Caco-2 (cell line): ENCODE results near the gene VAT1L. TPM values are rescaled to one million over a fixed set of nuclear protein-coding genes. Genes with fewer than 3 reads are reported as not detected.

ENCODE experiments used
- BruUV-seq: library from RNA; stranded (reverse); fragments of 400-500 nt; replicated peaks from 2 replicates; lab custom pipeline; 2021; lab: Mats Ljungman, UMichigan
- CTCF ChIA-PET: fragments of 300-600 bp; sonication (Branson Sonifier 250); formaldehyde crosslinking; loops from one replicate; lab custom pipeline; 2022; ENCODE audit warnings: antibody characterized with exemption; lab: Charles Lee
- POLR2A ChIA-PET: fragments of 300-600 bp; sonication (Branson Sonifier 250); formaldehyde crosslinking; loops from one replicate; lab custom pipeline; 2022; ENCODE audit warnings: antibody characterized with exemption; lab: Charles Lee
- DNase-seq, 2 experiments: peaks; one replicate each; pipeline versions ENCODE4 v3.0.0 to v3.0.0-alpha.2; 2020 to 2022
- H3K27me3 ChIP-seq: replicated peaks from 2 replicates; pipeline ENCODE4 v1.6.0; 2011; ENCODE audit warnings: low read length; ENCODE audit not compliant: control insufficient read depth, insufficient read depth
- H3K36me3 ChIP-seq: 2 replicates; pipeline ENCODE4 v1.5.1; 2011; ENCODE audit warnings: low read length; ENCODE audit not compliant: control insufficient read depth, insufficient read depth
- H3K4me1 ChIP-seq: fragments of 250-450 bp; sonication (Bioruptor Pico); 2 replicates; pipeline ENCODE4 v1.5.1; 2020; ENCODE audit warnings: mild to moderate bottlenecking
- H3K4me3 ChIP-seq: 2 replicates; pipeline ENCODE4 v1.5.1; 2011; ENCODE audit warnings: low read depth, mild to moderate bottlenecking, control low read depth, low read length
- H3K9me3 ChIP-seq: fragments of 250-450 bp; sonication (Bioruptor Pico); 2 replicates; pipeline ENCODE4 v1.5.1; 2020; ENCODE audit warnings: mild to moderate bottlenecking, moderate library complexity
- H3K27ac Mint-ChIP-seq: one replicate; pipeline ENCODE4 v1.8.0; 2022; ENCODE audit warnings: mixed read lengths; ENCODE audit not compliant: unreplicated experiment
- H3K27me3 Mint-ChIP-seq: one replicate; pipeline ENCODE4 v1.8.0; 2022; ENCODE audit warnings: mixed read lengths; ENCODE audit not compliant: insufficient read depth, unreplicated experiment
- H3K36me3 Mint-ChIP-seq: one replicate; pipeline ENCODE4 v1.8.0; 2022; ENCODE audit warnings: mild to moderate bottlenecking, mixed read lengths; ENCODE audit not compliant: insufficient read depth, unreplicated experiment
- H3K4me1 Mint-ChIP-seq: one replicate; pipeline ENCODE4 v1.8.0; 2022; ENCODE audit warnings: low read depth, mixed read lengths; ENCODE audit not compliant: unreplicated experiment
- H3K4me3 Mint-ChIP-seq: one replicate; pipeline ENCODE4 v1.8.0; 2022; ENCODE audit warnings: mild to moderate bottlenecking, moderate library complexity, mixed read lengths; ENCODE audit not compliant: unreplicated experiment
- H3K9me3 Mint-ChIP-seq: one replicate; pipeline ENCODE4 v1.8.0; 2022; ENCODE audit warnings: mixed read lengths; ENCODE audit not compliant: unreplicated experiment
- CTCF ChIP-seq, 2 experiments: fragments of 200-600 bp in 1 of 2; IDR thresholded peaks; 1 replicate in 1 of 2; 2 replicates in 1 of 2; pipeline versions ENCODE4 v1.5.1 to v1.8.0; 2011 to 2022; ENCODE audit warnings: antibody characterized with exemption in 1 of 2, control low read depth in 1 of 2, inconsistent platforms in 1 of 2, low read depth in 1 of 2, low read length in 1 of 2, mild to moderate bottlenecking in 1 of 2, moderate library complexity in 1 of 2; ENCODE audit not compliant: insufficient read depth in 1 of 2, severe bottlenecking in 1 of 2, unreplicated experiment in 1 of 2
- intact Hi-C: fragments of 100-400 bp; cut with micrococcal nuclease; formaldehyde crosslinking; loops from one replicate; pipeline ENCODE4 v1.10.0; 2022; ENCODE audit not compliant: unreplicated experiment
- total RNA-seq: library from RNA; stranded (reverse); gene quantifications from 2 replicates; pipeline ENCODE4 v1.2.3, GENCODE V29; 2022

Gene VAT1L
- total RNA-seq, 1 experiment from 2014 or later = not detected

- no peaks in the 10 kb centered on the region; the same call in 1 of the 2 replicates for H3K27me3 ChIP-seq
- no peaks in the 10 kb centered on the region for H3K36me3 ChIP-seq
- H3K4me1 Mint-ChIP-seq = peaks cover 7% of the 10 kb centered on the region
- H3K4me3 ChIP-seq = no peak overlapping the region
- intact Hi-C loops = no loop called here
- H3K4me3 Mint-ChIP-seq = no peak overlapping the region
- H3K4me1 ChIP-seq = 0 out of 2 replicates have a peak, but pooled peaks cover 4% of the 10 kb centered on the region
- no peak overlapping the region for H3K27ac Mint-ChIP-seq
- H3K27me3 Mint-ChIP-seq = peaks cover 17% of the 10 kb centered on the region
- no TSS peak for BruUV-seq
- H3K9me3 Mint-ChIP-seq = no peaks in the 10 kb centered on the region
- no peak for TF ChIP-seq CTCF (IDR thresholded peaks at IDR 0.05; ENCODE audit: insufficient read depth in 1 of 2, low read depth in 1 of 2, low read length in 1 of 2, severe bottlenecking in 1 of 2, unreplicated experiment in 1 of 2)
- no peaks in the 10 kb centered on the region for H3K9me3 ChIP-seq
- ChIA-PET POLR2A (no interaction called here), CTCF (no interaction called here)
- no peak for DNase-seq
- no peaks in the 10 kb centered on the region for H3K36me3 Mint-ChIP-seq
Measured at GRCh38 chr16:77962689-77963088, 174.3 kb downstream of the VAT1L start.

DNA sequence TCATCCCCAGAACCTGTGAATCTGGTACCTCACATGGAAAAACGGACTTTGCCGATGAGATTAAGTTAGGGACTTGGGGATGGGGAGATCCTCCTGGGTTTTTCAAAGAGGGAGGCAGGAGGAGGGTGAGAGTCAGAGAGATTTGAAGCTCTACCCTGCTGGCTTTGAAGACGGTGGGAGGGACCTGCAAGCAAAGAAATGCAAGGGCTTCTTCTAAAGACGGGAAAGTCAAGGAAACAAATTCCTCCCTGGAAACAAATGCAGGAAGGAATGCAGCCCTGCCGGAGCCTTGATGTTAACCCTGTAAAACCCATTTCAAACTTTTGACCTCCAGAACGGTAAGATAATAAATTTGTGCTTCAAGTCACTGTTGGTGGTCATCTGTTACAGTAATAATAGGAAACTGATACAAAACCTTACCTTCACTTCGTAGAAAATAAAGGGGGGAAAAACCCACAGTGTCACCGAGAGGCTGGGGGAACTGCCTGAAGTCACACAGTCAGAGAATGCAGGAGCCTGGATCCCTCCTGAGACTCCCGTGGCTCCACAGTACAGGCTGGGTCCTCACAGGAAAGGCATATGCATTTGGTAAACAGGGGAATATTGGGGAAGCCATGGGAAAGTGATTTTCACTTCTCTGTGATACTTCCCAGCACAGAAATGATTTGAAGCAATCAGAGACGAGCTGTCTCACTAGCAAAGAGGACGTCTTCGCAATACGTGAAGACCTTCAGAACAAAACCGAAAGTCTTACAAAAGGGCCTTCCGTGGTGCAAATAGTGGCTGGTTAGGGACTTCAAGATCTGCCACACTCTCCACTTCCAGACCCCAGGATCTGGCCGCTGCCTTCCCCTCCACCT is 175.1 kb downstream of the VAT1L start:
- Mint-ChIP-seq H3K4me1 (peaks cover 7% of the 10 kb centered on the region), H3K27me3 (peaks cover 12% of the 10 kb centered on the region), H3K36me3 (no peaks in the 10 kb centered on the region), H3K4me3 (no peak overlapping the region), H3K27ac (peak overlapping the region; percentile 16), H3K9me3 (no peaks in the 10 kb centered on the region)
- no peak for TF ChIP-seq CTCF (IDR thresholded peaks at IDR 0.05; ENCODE audit: insufficient read depth in 1 of 2, low read depth in 1 of 2, low read length in 1 of 2, severe bottlenecking in 1 of 2, unreplicated experiment in 1 of 2)
- intact Hi-C loops = no loop called here
- Histone ChIP-seq H3K36me3 (no peaks in the 10 kb centered on the region), H3K9me3 (no peaks in the 10 kb centered on the region), H3K27me3 (no peaks in the 10 kb centered on the region), H3K4me1 (0 out of 2 replicates have a peak, but pooled peaks cover 4% of the 10 kb centered on the region), H3K4me3 (no peak overlapping the region)
- ChIA-PET POLR2A (no interaction called here), CTCF (interaction anchor here (0.5 to 0.9 kb wide), 2 partner anchors 12 to 13 kb away, joined by 3 read pairs; no protein-coding TSS in a partner anchor)
- DNase-seq = no peak
- no TSS peak for BruUV-seq

DNA sequence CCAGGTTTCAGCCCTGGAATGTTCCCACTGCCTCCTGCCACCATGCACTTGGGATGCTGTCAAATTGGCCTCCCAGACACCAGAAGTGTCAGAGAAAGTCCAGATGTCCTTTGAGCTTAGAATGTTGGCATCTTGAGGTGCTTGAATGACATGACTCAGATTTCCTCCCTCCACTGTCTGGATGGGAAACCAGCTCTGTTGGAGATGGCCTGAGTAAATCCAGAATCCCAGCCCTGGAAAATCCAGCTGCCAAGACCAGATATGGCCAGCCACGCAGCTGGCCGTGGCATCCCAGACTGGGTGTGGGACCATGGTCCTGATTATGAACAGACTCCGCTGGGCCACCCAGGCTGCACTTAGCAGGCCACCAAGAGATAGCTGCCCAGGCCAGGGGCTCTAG is 177.0 kb downstream of the VAT1L start:
- BruUV-seq = no TSS peak
- POLR2A ChIA-PET = no interaction called here
- H3K36me3 Mint-ChIP-seq = no peaks in the 10 kb centered on the region
- CTCF ChIA-PET = interaction anchor here (1.1 kb wide), 1 partner anchor 14 kb away, joined by 6 read pairs; no protein-coding TSS in a partner anchor
- H3K27me3 Mint-ChIP-seq = peaks cover 9% of the 10 kb centered on the region
- DNase-seq = no peak
- H3K4me1 Mint-ChIP-seq = peaks cover 7% of the 10 kb centered on the region
- H3K36me3 ChIP-seq = no peaks in the 10 kb centered on the region
- TF ChIP-seq CTCF (IDR thresholded peaks at IDR 0.05; ENCODE audit: insufficient read depth in 1 of 2, low read depth in 1 of 2, low read length in 1 of 2, severe bottlenecking in 1 of 2, unreplicated experiment in 1 of 2) = no peak
- H3K4me3 Mint-ChIP-seq = no peak overlapping the region
- H3K9me3 Mint-ChIP-seq = no peaks in the 10 kb centered on the region
- intact Hi-C loops = no loop called here
- no peak overlapping the region for H3K4me3 ChIP-seq
- no peak overlapping the region for H3K27ac Mint-ChIP-seq
- no peaks in the 10 kb centered on the region for H3K9me3 ChIP-seq
- 0 out of 2 replicates have a peak, but pooled peaks cover 4% of the 10 kb centered on the region for H3K4me1 ChIP-seq
- H3K27me3 ChIP-seq = no peaks in the 10 kb centered on the region
